Hypothalamus (tissue), 51 donors: ENCODE results near the gene RPS24.

Experiments used
- DNase-seq, 51 donors: peaks; one replicate each; lab custom pipeline; 2025; lab: John Stamatoyannopoulos, UW

RPS24 gene

GRCh38 chr10:78025685-78026364 lies 7.8 kb upstream of the RPS24 start:
- no peak for DNase-seq

- peak in 4 of 51 donors; percentile 45 to 57 (median 48) for DNase-seq
Measured at GRCh38 chr10:78028438-78029268, 5.0 kb upstream of the RPS24 start.

- peak; percentile 49 to 95 (median 83) for DNase-seq
Measured at GRCh38 chr10:78029269-78030226, 4.1 kb upstream of the RPS24 start, which contains the start of gene POLR3A. Gene POLR3A (minus strand): TSS chr10:78029515. CDS start chr10:78029407, 108 bp downstream.

GRCh38 chr10:78033387-78033636 lies 351 bp upstream of the RPS24 start:
- no peak for DNase-seq

- no peak for DNase-seq
Measured at GRCh38 chr10:78035025-78035424, 1.4 kb downstream of the RPS24 start.

- DNase-seq, result no peak
Measured at GRCh38 chr10:78035437-78035836, 1.8 kb downstream of the RPS24 start.

GRCh38 chr10:78035933-78036583 lies 2.4 kb downstream of the RPS24 start:
- DNase-seq, result no peak

- no peak for DNase-seq
Measured at GRCh38 chr10:78038105-78038504, 4.4 kb downstream of the RPS24 start.

GRCh38 chr10:78038791-78039547 lies 5.3 kb downstream of the RPS24 start:
- DNase-seq, result no peak

- DNase-seq, result no peak
Measured at GRCh38 chr10:78039743-78040142, 6.1 kb downstream of the RPS24 start.

GRCh38 chr10:78041170-78042057 lies 7.8 kb downstream of the RPS24 start:
- DNase-seq, result no peak

GRCh38 chr10:78042058-78042751 lies 8.5 kb downstream of the RPS24 start:
- no peak for DNase-seq

GRCh38 chr10:78042752-78043104 lies 9.1 kb downstream of the RPS24 start:
- DNase-seq, result no peak

GRCh38 chr10:78044179-78044578 lies 10.5 kb downstream of the RPS24 start:
- DNase-seq, result no peak

- no peak for DNase-seq
Measured at GRCh38 chr10:78044699-78045098, 11.0 kb downstream of the RPS24 start.

GRCh38 chr10:78045237-78045636 lies 11.6 kb downstream of the RPS24 start:
- peak in 10 of 51 donors; percentile 5 to 13 (median 10) for DNase-seq

- DNase-seq, result no peak
Measured at GRCh38 chr10:78045856-78046255, 12.2 kb downstream of the RPS24 start.

GRCh38 chr10:78046711-78047269 lies 13.1 kb downstream of the RPS24 start:
- no peak for DNase-seq
